ENCODE data around the gene GZF1.
"Not testable (repeated sequence)": the region's sequence is repeated elsewhere in the genome, so short reads cannot be mapped to it uniquely, and the experiment has no call there.

GZF1 gene

GRCh38 chr20:23347791-23348190 lies 14.2 kb upstream of the GZF1 start:
- no peak for DNase-seq

GRCh38 chr20:23348510-23348909 lies 13.5 kb upstream of the GZF1 start:
- DNase-seq = not testable (repeated sequence)

DNA sequence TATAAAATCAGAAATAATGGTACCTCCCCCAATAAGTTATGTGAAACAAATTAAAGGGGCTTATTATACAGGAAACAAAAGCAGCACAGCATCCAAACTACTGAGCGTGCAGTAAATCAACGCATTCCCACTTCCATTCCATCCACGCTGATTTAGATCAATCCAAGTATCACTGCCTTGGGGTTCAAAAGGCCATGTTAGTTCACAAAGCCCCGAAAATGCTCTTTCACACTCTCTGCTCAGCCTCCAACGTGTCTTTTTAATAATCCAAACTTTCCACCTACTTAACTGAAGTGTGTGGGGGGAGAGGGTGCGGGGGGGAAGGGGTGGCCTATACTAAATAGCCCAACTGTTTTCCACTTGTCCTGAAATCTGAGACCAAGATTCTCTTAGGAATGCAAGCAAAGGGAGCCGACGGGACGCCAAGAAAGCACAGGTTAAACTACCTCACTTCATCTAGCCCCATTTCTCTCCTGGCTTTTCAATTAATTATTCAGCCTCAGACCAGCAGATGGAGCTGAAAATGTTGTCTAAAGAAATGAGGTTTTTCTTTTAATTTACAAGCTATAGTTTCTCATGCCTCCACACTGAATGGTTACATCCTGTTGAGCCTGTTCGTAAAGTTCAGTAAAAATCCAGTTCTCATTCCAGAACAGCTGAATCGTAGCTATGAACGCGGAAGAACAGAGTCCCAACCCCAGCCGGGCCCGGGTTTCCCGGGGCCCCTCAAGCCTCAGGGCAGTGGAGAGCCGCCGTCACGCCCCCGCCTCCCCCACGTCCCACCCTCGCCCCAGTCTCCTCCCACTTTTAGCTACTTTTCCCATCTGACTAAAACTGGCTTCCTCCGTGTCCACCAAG lies 12.4 kb upstream of the GZF1 start:
- peak; percentile 80 for DNase-seq

GRCh38 chr20:23350196-23350903 lies 11.6 kb upstream of the GZF1 start, which contains the start of gene NXT1:
Gene NXT1, plus strand, starts transcription at chr20:23350791. Its CDS starts 3,251 bp downstream, at chr20:23354042.
- DNase-seq = peak; percentile 97

- peak; percentile 70 for DNase-seq
These were observed 10.8 kb upstream of the GZF1 start for GRCh38 chr20:23350904-23351838.

DNA sequence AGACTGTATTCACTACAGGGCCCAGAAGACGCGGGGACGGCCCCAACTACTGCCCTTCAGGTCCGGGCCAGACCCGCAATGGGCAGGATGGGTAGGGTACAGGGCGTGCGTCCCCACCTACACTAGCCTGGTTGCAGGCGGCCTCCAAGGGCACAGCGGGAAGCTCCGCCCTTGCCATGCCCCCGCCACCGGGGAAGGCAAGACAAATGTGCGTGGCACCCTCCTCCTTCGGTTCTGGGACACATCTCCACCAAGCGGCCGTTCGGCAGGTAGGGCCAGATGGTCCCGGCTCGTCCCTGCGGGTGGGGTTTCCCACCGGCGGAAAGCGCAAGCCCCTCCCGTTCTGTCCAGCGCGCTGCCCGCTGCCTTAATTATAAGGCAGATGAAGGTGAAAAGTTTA lies 5.8 kb upstream of the GZF1 start:
- no peak for DNase-seq

DNA sequence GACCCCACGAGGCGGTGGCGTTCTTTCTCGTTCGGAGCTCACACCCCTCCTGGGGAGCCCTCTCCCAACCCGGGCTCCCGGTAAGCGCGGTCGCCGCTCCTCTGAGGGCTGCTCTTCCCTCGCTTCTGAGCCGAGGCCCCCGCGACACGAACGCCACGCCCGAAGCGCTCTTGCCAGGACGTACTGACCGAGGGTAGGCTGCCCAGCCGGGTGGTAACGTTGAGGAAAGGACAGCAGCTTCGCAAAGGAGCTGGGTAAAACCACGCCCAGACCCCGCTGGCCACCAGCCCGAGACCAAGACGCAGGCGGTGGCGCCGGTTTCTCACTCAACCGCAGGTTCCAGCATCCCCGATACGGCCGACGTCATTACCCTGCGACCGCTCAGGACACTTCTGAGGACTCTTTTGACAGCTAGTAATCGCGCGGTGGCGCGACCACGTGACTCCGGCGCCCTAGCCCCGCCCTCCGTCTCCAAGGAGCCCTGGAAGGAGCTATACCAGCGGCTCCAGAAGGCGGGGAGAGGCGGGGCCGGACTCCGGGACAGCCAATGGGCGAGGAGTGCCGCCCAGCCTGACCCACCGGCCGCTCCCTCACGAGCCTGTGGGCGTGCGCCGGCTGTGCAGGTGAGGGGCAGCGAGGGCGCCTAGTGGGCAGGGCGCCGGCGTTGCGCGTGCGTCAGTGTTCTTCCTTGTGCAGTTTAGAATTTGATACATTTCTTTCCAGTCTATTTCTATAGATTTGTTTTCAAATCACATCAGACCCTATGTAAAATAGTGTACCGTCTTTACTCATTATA lies 4.0 kb upstream of the GZF1 start:
- DNase-seq = peak; percentile 100

DNA sequence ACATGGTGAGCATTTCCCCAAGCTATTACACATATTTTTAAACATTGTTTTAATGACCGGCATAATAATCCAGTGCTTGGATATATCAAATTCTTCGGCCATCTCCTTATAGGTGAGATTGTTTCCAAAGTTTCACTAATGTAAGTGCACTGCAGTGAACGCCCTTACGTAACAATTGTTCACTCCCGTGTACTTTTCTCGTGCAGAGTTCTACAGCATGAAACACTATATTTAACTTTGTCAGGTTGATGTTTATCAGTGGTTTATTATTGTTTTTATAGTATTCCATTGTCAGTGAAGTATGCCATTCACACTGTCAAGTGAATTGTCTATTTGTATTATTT lies 3.4 kb upstream of the GZF1 start:
- no peak for DNase-seq

- DNase-seq = no peak
These were observed 2.9 kb upstream of the GZF1 start for GRCh38 chr20:23358923-23359593.

GRCh38 chr20:23360531-23360930 lies 1.5 kb upstream of the GZF1 start:
- DNase-seq = no peak

DNA sequence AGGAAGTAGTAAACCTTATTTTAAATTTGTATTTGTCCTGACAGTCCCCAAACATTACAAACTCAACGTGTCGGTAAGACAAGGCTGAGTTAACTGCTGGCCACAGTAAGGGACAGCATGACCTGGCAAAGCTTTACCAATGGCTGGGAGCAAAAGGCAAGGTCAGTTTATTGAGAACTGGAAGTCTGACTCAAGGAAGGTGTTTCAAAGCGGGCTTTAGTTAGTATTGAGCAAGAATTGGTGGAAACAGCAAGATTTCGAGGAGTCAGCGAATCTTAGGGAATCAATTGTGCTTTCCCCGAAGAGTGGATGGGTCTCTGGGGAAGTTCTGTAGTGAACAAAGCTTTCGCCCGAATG lies 885 bp upstream of the GZF1 start:
- DNase-seq = no peak

DNA sequence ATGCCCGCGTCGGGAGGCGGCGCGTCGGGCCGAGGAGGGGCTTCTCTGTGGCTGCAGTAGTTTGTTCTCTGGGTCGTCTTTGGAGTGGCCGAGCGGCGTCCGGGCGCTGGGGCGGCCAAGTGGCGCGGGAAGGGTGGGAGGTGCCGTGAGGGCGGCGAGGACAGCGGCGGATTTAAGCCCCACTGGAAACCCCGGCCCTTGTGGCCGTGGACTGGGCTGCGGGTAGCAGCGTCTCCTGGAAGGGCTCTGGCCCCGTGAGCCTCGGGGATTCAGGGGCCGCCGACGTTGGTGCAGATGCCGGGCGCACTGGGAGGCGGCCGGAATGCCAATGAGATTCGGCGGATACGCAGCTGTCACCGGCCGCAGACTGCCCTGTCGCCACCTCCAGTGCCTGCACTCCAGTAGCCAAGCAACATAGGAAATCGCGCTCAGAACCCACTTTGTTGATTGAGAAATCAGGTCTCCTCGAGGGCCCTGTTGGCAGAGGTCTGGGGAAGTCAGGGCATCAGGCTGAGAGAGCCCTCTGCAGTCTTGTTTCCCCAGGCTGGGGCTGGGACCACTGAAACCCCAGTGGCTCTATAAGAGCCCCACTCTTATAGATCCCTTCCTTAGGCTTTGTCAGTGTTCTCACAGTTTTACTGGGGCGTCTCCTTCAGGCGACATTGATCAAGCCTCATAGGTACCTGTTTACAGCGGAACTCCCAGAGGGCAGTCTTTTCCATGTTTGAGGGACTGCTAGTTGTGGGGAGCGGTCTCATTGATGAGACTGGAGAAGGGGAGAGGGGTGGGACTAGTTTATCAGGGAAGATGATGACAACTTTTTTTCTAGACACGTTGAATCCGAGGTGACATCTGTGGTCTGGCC lies 642 bp downstream of the GZF1 start:
- peak; percentile 32 for DNase-seq

GRCh38 chr20:23363257-23363649 lies 1.3 kb downstream of the GZF1 start:
- DNase-seq = no peak

DNA sequence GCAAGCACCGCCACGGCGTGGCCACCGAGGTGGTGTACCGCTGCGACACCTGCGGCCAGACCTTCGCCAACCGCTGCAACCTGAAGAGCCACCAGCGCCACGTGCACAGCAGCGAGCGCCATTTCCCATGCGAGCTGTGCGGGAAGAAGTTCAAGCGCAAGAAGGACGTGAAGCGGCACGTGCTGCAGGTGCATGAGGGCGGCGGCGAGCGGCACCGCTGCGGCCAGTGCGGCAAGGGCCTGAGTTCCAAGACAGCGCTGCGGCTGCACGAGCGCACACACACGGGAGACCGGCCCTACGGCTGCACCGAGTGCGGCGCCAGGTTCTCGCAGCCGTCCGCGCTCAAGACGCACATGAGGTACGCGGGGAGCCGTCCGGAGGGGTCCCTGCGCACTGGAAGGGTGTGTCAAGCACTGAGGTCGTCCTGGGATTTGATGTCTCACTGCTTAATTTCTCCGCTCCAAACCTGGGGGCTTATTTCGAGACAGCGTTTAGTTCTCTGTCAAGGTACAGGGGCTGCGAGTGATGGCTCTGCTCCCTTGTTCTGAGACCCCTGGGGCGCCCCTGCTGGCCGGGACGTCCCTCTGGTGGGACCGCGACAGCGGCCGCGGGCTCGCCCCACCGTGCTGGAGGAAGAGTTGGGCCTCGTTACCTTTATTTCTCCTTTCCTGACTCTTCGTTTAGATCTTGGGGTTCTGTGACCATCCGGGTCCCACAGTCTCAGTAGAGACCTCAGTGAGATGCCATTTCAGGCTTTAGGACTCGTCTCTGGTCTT lies 3.6 kb downstream of the GZF1 start:
- DNase-seq = no peak

GRCh38 chr20:23366384-23366783 lies 4.4 kb downstream of the GZF1 start:
- peak; percentile 57 for DNase-seq

- DNase-seq = peak; percentile 47
These were observed 5.8 kb downstream of the GZF1 start for GRCh38 chr20:23367770-23368169.

DNA sequence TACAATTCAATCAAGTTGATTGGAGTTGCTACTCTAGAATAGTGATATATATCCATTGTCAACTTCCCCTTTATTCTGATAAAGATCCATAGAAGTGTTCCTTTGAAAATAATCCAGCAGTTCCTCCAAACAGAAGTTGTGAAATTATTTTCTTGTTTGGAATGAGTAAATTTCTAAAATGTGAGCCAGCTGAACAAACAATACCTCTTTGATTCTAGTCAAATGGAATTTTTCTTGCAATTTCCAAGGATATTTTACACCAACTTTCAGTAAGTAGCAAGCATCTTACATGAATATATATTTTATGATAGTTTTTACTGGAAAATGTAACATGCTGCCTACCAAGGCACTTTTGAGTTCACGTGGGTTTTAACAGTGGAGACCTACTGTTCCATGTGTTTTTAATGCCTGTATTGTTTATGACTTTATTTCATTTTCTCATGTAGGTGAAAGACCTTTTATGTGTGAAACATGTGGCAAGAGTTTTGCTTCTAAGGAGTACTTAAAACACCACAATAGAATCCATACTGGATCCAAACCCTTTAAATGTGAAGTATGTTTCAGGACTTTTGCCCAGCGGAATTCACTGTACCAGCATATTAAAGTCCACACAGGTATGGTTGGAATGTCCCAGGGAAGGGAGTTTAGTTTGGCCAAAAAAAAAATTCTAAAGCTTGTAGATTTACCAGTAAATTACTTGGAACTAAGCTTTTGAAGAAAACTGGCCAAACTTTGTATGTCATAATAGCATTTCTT lies 6.5 kb downstream of the GZF1 start:
- no peak for DNase-seq

GRCh38 chr20:23369072-23369823 lies 7.3 kb downstream of the GZF1 start:
- no peak for DNase-seq

Data from activated CD4-positive, alpha-beta T cell treated with anti-CD3 and anti-CD28 coated beads, Interleukin-2, amount 50 U/mL, for 16 hours (primary cell).